Caco-2 (cell line): ENCODE measurements around the gene FOSL2. TPM values are rescaled to one million over a fixed set of nuclear protein-coding genes. Genes with fewer than 3 reads are reported as not detected.

Source experiments
- BruUV-seq: library from RNA; stranded (reverse); fragments of 400-500 nt; replicated peaks from 2 replicates; lab custom pipeline; 2021; lab: Mats Ljungman, UMichigan
- CTCF ChIA-PET: fragments of 300-600 bp; sonication (Branson Sonifier 250); formaldehyde crosslinking; loops from one replicate; lab custom pipeline; 2022; ENCODE audit warnings: antibody characterized with exemption; lab: Charles Lee
- POLR2A ChIA-PET: fragments of 300-600 bp; sonication (Branson Sonifier 250); formaldehyde crosslinking; loops from one replicate; lab custom pipeline; 2022; ENCODE audit warnings: antibody characterized with exemption; lab: Charles Lee
- DNase-seq, 2 experiments: peaks; one replicate each; pipeline versions ENCODE4 v3.0.0 to v3.0.0-alpha.2; 2020 to 2022
- H3K27me3 ChIP-seq: replicated peaks from 2 replicates; pipeline ENCODE4 v1.6.0; 2011; ENCODE audit warnings: low read length; ENCODE audit not compliant: control insufficient read depth, insufficient read depth
- H3K36me3 ChIP-seq: 2 replicates; pipeline ENCODE4 v1.5.1; 2011; ENCODE audit warnings: low read length; ENCODE audit not compliant: control insufficient read depth, insufficient read depth
- H3K4me1 ChIP-seq: fragments of 250-450 bp; sonication (Bioruptor Pico); 2 replicates; pipeline ENCODE4 v1.5.1; 2020; ENCODE audit warnings: mild to moderate bottlenecking
- H3K4me3 ChIP-seq: 2 replicates; pipeline ENCODE4 v1.5.1; 2011; ENCODE audit warnings: low read depth, mild to moderate bottlenecking, control low read depth, low read length
- H3K9me3 ChIP-seq: fragments of 250-450 bp; sonication (Bioruptor Pico); 2 replicates; pipeline ENCODE4 v1.5.1; 2020; ENCODE audit warnings: mild to moderate bottlenecking, moderate library complexity
- H3K27ac Mint-ChIP-seq: one replicate; pipeline ENCODE4 v1.8.0; 2022; ENCODE audit warnings: mixed read lengths; ENCODE audit not compliant: unreplicated experiment
- H3K27me3 Mint-ChIP-seq: one replicate; pipeline ENCODE4 v1.8.0; 2022; ENCODE audit warnings: mixed read lengths; ENCODE audit not compliant: insufficient read depth, unreplicated experiment
- H3K36me3 Mint-ChIP-seq: one replicate; pipeline ENCODE4 v1.8.0; 2022; ENCODE audit warnings: mild to moderate bottlenecking, mixed read lengths; ENCODE audit not compliant: insufficient read depth, unreplicated experiment
- H3K4me1 Mint-ChIP-seq: one replicate; pipeline ENCODE4 v1.8.0; 2022; ENCODE audit warnings: low read depth, mixed read lengths; ENCODE audit not compliant: unreplicated experiment
- H3K4me3 Mint-ChIP-seq: one replicate; pipeline ENCODE4 v1.8.0; 2022; ENCODE audit warnings: mild to moderate bottlenecking, moderate library complexity, mixed read lengths; ENCODE audit not compliant: unreplicated experiment
- H3K9me3 Mint-ChIP-seq: one replicate; pipeline ENCODE4 v1.8.0; 2022; ENCODE audit warnings: mixed read lengths; ENCODE audit not compliant: unreplicated experiment
- CTCF ChIP-seq, 2 experiments: fragments of 200-600 bp in 1 of 2; IDR thresholded peaks; 1 replicate in 1 of 2; 2 replicates in 1 of 2; pipeline versions ENCODE4 v1.5.1 to v1.8.0; 2011 to 2022; ENCODE audit warnings: antibody characterized with exemption in 1 of 2, control low read depth in 1 of 2, inconsistent platforms in 1 of 2, low read depth in 1 of 2, low read length in 1 of 2, mild to moderate bottlenecking in 1 of 2, moderate library complexity in 1 of 2; ENCODE audit not compliant: insufficient read depth in 1 of 2, severe bottlenecking in 1 of 2, unreplicated experiment in 1 of 2
- intact Hi-C: fragments of 100-400 bp; cut with micrococcal nuclease; formaldehyde crosslinking; loops from one replicate; pipeline ENCODE4 v1.10.0; 2022; ENCODE audit not compliant: unreplicated experiment
- total RNA-seq: library from RNA; stranded (reverse); gene quantifications from 2 replicates; pipeline ENCODE4 v1.2.3, GENCODE V29; 2022

Gene FOSL2
- total RNA-seq, 1 experiment from 2014 or later: 64.6 TPM

- no TSS peak for BruUV-seq
- no peak for TF ChIP-seq CTCF (IDR thresholded peaks at IDR 0.05; ENCODE audit: insufficient read depth in 1 of 2, low read depth in 1 of 2, low read length in 1 of 2, severe bottlenecking in 1 of 2, unreplicated experiment in 1 of 2)
Measured at GRCh38 chr2:28391564-28392296, 928 bp upstream of the FOSL2 start.

DNA sequence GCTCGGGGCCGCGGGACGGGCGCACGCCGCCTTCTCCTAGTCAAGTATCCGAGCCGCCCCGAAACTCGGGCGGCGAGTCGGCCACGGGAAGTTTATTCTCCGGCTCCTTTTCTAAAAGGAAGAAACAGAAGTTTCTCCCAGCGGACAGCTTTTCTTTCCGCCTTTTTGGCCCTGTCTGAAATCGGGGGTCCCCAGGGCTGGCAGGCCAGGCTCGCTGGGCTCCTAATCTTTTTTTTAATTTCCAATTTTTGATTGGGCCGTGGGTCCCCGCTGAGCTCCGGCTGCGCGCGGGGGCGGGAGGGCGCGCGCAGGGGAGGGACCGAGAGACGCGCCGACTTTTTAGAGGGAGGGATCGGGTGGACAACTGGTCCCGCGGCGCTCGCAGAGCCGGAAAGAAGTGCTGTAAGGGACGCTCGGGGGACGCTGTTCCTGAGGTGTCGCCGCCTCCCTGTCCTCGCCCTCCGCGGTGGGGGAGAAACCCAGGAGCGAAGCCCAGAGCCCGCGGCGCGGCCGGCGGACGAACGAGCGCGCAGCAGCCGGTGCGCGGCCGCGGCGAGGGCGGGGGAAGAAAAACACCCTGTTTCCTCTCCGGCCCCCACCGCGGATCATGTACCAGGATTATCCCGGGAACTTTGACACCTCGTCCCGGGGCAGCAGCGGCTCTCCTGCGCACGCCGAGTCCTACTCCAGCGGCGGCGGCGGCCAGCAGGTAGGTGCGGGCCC lies 617 bp downstream of the FOSL2 start:
- H3K4me3 ChIP-seq: peak overlapping the region; percentile 69
- BruUV-seq: TSS peak; percentile 2
- H3K27me3 Mint-ChIP-seq: no peaks in the 10 kb centered on the region
- H3K36me3 Mint-ChIP-seq: peaks cover 25% of the 10 kb centered on the region
- no peaks in the 10 kb centered on the region for H3K9me3 ChIP-seq
- no peaks in the 10 kb centered on the region for H3K9me3 Mint-ChIP-seq
- peaks cover 8% of the 10 kb centered on the region for H3K36me3 ChIP-seq
- intact Hi-C loops: loop anchor here (5.0 to 10.0 kb wide), 4 partner anchors 326 to 626 kb away; partner anchors contain the start of gene PPP1CB
- no peaks in the 10 kb centered on the region for H3K27me3 ChIP-seq
- peak overlapping the region; percentile 95 for H3K27ac Mint-ChIP-seq
- H3K4me1 Mint-ChIP-seq: peaks cover 8% of the 10 kb centered on the region
- H3K4me1 ChIP-seq: peaks cover 36% of the 10 kb centered on the region
- CTCF ChIA-PET: interaction anchor here (0.8 kb wide), 1 partner anchor 495 kb away, joined by 4 read pairs; no protein-coding TSS in a partner anchor
- POLR2A ChIA-PET: interaction anchor here (1.0 to 1.3 kb wide), 3 partner anchors 123 to 641 kb away, joined by 4 to 11 read pairs (median 7); no protein-coding TSS in a partner anchor
- no peak for TF ChIP-seq CTCF (IDR thresholded peaks at IDR 0.05; ENCODE audit: insufficient read depth in 1 of 2, low read depth in 1 of 2, low read length in 1 of 2, severe bottlenecking in 1 of 2, unreplicated experiment in 1 of 2)
- peak; percentile 58 to 60 for DNase-seq
- no peak overlapping the region for H3K4me3 Mint-ChIP-seq

More at GRCh38 chr2:28391564-28392296, 928 bp upstream of the FOSL2 start:
- H3K4me3 ChIP-seq: peak overlapping the region; percentile 69
- intact Hi-C loops: loop anchor here (2.0 to 10.0 kb wide), 6 partner anchors 25 to 624 kb away; partner anchors contain the start of gene PPP1CB
- H3K36me3 ChIP-seq: peaks cover 6% of the 10 kb centered on the region
- peak; percentile 86 to 92 for DNase-seq
- Mint-ChIP-seq H3K4me3 (no peak overlapping the region), H3K4me1 (peaks cover 14% of the 10 kb centered on the region), H3K27me3 (no peaks in the 10 kb centered on the region), H3K27ac (peak overlapping the region; percentile 89), H3K36me3 (peaks cover 25% of the 10 kb centered on the region), H3K9me3 (no peaks in the 10 kb centered on the region)
- H3K9me3 ChIP-seq: no peaks in the 10 kb centered on the region
- no peaks in the 10 kb centered on the region for H3K27me3 ChIP-seq
- H3K4me1 ChIP-seq: peaks cover 36% of the 10 kb centered on the region
- CTCF ChIA-PET: interaction anchor here (0.6 to 1.3 kb wide), 6 partner anchors 97 to 685 kb away, joined by 3 to 7 read pairs (median 3); no protein-coding TSS in a partner anchor
- POLR2A ChIA-PET: interaction anchor here (0.6 to 2.3 kb wide), 10 partner anchors 10 to 688 kb away, joined by 3 to 21 read pairs (median 6); partner anchors contain the start of genes BABAM2 and RBKS
